HCT116 (cell line): ENCODE results near the gene MAIP1.

Experiments
- CTCF ChIP-seq, 3 experiments: fragments of 200-600 bp in 1 of 3; sonication (generic) in 1 of 3; IDR thresholded peaks in 2 of 3; conservative IDR thresholded peaks in 1 of 3; 2 replicates each; pipeline ENCODE4 v1.5.1; 2012 to 2017; ENCODE audit warnings: low read depth in 2 of 3, low read length in 2 of 3, antibody characterized with exemption in 1 of 3, borderline replicate concordance in 1 of 3, control low read depth in 1 of 3, mild to moderate bottlenecking in 1 of 3, mixed read lengths in 1 of 3, mixed run types in 1 of 3, moderate library complexity in 1 of 3; ENCODE audit not compliant: insufficient read depth in 1 of 3
- POLR2A ChIP-seq: IDR thresholded peaks from 2 replicates; pipeline ENCODE4 v1.7.0; 2011; ENCODE audit warnings: borderline replicate concordance; ENCODE audit not compliant: insufficient read depth, insufficient read length; ENCODE audit errors: extremely low read depth

GRCh38 chr2:199966405-199966804 is 11.0 kb downstream of the MAIP1 start:
- TF ChIP-seq POLR2A (no peak), CTCF (IDR thresholded peaks at IDR 0.05 in 2 of 3, conservative IDR thresholded peaks at IDR 0.05 in 1 of 3; ENCODE audit: borderline replicate concordance in 1 of 3, insufficient read depth in 1 of 3, low read depth in 2 of 3, low read length in 2 of 3) (no peak)
